HG02759 (cell line): ENCODE measurements around the gene YTHDF1.

Source experiments
- ATAC-seq: cut with Tn5 transposase; IDR thresholded peaks from one replicate; pipeline ENCODE4 v1.9.1; 2021; ENCODE audit warnings: mild to moderate bottlenecking, moderate library complexity; ENCODE audit not compliant: unreplicated experiment

Gene YTHDF1

DNA sequence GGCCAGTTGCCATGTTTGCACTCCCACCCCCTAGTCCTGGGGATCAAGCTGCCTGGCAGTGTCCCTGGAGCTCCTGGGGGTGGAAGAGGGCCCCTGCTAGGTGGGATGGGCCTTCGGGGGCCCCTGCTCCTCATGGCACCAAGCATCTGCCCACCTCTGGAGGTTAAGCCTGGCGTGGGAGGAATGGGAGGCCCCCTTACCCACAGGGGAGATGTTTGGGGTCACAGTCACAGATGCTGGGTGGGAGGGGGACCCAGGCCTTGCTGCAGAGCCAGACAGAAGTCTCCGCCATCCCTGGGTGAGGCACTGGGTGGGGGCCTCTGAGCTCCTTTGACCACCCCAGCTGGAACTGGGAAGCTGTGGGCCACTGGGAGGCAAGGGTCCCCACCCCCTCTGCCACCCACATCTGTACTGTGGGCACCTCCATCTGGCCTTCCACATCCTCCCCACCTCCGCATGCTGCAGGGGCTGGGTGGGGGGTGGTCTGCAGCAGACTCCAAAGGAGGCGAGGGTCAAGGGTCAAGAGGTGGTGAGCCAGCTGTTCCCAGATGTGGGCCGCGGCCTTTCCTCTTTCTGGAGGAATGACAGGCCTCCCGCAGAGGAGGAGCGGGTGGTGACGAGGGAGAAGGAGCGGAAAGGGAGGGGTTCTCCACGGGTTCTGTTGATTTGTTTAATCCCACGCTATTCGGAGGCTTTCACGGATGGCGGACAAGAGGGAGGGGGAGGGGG, 41.5 kb downstream of the YTHDF1 start:
- no peak for ATAC-seq

DNA sequence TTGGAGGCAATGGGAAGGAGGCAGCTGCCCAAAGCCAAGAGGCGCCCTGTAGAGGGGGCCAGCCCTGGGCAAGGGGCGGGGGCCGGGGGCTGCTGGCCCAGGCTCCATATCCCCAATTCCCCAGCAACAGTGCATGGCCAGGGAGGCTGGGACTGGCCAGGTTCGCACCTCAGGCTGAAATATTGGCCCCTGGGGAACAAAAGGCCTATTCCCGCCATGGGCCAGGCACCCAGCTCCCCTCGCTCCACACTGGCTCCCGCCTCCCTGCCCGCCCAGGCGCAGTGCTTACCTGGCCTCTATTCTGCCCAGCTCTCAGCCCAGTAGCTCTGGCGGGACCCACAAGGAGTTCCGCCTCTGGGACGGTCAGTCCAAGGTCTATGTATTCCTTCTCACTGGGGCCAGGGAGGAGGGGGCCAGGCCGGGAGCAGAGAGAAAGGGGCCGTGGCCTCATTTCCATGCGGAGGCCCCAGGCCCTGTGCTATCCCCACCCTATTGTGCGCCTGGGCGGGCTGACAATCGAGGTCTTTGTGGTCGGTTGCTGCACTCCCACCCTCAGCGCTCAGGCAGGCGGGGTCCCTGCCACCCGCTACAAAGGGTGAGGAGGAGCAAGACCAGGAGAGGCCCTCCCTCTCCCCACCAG, 42.3 kb downstream of the YTHDF1 start:
- no peak for ATAC-seq

DNA sequence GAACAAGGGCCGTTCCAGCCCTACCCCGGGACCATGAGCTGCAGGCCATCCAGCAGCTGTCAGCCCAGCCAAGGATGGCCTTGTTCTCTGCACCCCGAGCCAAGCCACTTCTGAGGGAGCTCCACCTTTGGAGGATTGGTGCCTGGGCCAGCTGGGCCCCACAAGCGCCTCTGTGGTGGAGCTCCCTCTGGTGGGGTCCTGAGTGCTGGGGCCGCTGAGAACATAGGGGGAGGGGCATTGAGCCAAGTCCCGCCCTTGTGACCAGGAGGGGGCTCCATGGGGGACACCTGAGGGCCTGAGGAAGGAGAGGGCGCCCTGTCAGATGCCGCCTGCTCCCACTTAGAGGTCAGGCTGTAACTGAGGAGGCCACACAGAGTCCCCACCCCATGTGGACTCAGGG, 43.2 kb downstream of the YTHDF1 start:
- no peak for ATAC-seq

DNA sequence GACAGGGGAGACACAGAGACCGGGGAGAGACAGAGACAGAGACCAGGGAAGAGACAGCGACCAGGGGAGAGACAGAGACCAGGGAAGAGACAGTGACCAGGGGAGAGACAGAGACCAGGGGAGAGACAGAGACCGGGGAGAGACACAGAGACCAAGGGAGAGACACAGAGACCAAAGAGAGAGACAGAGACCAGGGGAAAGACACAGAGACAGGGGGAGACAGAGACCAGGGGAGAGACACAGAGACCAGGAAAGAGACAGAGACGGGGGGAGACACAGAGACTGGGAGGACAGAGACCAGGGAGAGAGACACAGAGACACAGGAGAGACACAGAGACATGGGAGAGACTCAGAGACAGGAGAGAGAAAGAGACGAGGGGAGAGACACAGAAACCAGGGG, 43.9 kb downstream of the YTHDF1 start:
- ATAC-seq = no peak

DNA sequence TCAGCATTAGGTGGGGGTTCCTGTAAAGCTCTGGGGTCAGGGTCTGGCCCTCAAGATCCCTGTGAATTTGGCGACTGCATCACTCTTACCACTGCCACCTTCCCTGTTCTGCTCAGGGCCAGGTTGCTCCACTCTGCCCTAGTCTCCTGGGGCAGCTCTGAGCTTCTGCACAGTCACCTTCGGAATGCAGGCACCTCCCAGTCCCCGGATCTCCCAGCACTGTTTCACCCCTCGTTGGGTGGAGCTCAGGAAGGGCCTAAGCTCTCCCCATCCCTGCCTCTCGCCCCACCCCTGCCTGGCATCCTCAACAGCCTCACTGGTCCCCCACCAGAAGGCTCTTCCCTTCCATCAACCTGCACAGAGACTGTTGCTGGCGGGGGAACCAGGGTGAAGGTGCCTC, 46.2 kb downstream of the YTHDF1 start:
- ATAC-seq = no peak

DNA sequence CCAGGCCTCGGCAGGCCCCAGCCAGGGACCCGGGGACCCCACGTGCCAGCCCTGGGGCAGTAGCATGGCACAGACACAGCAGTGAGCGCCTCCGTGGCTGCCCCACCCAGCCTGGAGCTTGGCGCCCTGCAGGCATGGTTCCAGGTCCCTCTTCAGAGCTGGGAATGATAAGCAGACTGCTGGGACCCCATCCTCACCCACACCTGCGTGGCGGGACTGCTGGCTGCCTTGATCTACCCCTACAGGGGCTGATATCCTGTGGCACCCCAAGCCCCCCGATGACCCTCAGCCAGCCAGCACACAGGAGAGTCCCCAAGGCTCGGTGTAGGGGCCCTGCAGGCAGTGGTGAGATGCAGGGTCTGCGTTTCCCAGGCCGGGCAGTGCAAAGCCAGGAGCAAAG, 47.1 kb downstream of the YTHDF1 start:
- no peak for ATAC-seq

DNA sequence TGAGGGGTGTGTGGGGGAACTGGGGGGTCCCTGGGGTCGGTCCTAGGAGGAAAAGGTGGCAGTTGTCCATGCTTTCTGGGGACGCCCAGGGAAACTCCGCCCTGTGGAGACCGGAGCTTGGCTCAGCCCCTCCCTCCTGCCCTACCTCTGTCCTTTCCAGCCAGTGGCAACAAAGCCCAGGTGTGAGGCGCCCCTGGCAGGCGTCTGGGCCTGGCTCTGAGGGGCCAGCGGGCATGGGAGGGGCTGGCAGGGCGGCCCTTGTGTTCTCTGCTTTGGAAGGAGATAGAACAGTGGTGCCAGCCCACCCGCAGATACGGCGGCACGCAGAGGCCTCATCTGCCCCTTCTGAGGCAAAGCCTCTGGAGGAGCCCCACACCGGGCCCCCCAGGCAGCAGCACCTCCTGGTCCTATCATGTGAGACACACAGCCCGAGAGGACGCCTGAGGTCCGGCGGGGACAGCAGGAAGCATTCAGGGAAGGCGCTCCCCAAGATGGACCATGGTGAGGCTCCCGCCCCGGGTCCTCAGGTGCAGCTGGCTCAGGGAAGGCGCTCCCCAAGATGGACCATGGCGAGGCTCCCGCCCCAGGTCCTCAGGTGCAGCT, 47.9 kb downstream of the YTHDF1 start:
- ATAC-seq = no peak

DNA sequence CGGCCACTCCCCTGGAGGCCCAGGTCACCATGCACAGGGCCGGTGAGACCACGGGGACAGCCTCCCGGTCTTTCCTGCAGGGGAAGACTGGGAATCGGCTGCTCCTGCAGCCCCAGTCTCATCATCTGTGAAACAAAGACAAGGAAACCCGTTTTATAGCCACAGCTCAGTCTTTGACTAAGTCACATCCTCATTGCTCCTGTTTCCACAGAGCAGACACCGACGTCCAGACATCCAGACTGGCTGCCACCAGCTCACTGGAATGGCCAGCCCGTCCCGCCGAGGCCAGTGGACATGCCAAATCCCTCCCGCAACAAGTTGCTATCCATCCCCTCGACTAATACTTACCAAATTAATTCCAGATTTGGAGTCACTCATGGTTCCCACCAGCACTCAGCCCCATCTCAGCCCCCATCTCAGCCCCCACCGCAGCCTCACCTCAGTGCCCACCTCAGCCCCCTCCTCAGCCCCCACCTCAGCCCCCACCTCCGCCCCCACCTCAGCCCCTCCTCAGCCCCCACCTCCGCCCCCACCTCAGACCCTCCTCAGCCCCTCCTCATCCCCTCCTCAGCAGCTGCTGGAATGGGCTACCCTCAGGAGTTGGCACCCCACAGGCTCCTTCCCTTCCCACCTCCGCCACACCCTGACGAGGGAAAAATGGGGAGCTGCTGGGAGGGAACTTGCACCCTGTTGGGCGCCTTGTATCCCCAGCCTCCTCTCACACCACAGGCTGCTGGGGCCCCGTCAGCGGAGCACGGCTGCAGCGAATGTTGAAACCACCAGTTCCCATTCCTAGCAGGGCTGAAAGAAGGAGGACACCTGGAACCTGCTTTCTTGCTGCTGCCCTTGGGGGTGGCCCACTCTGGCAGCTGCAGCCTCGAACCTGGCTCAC, 48.7 kb downstream of the YTHDF1 start:
- ATAC-seq = no peak

DNA sequence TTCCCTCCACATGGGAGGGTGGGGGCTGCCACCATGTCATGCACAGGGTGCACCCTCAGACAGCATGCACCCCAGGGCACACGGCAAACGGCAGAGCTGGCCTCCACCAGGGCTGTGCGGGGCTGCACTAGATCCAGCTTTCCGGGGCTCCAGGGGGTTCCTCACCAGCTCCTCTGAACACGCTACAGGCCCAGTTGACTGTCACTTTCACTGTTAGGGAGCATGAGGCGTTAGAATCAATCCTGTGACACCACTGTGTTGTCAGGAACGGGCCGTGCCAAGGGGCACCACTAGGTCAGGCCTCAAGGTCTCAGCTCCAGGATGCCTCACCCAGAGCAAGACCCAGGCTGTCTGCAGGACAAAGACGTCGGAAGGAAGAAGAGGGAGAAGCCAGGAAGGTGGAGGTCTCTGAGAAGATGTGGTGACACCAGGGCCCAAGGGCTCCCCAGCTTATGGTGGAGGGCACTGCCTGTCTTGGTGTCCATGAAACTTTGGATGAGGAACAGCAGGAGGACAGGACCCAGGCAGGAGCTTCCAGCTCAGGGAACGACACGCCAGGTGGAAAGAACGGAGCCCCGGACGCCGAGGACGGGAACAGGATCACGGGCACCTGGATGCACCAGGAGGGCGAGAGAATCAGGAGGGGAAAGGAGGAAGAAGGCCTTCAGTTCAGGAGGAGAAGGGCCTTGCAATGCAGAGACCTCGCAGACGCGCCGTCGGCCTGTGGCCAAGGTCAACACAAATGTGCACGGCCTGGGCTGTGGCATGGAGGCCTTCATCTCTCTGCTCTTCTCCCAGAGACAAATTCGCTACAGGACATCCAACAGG, 49.5 kb downstream of the YTHDF1 start:
- ATAC-seq = no peak

DNA sequence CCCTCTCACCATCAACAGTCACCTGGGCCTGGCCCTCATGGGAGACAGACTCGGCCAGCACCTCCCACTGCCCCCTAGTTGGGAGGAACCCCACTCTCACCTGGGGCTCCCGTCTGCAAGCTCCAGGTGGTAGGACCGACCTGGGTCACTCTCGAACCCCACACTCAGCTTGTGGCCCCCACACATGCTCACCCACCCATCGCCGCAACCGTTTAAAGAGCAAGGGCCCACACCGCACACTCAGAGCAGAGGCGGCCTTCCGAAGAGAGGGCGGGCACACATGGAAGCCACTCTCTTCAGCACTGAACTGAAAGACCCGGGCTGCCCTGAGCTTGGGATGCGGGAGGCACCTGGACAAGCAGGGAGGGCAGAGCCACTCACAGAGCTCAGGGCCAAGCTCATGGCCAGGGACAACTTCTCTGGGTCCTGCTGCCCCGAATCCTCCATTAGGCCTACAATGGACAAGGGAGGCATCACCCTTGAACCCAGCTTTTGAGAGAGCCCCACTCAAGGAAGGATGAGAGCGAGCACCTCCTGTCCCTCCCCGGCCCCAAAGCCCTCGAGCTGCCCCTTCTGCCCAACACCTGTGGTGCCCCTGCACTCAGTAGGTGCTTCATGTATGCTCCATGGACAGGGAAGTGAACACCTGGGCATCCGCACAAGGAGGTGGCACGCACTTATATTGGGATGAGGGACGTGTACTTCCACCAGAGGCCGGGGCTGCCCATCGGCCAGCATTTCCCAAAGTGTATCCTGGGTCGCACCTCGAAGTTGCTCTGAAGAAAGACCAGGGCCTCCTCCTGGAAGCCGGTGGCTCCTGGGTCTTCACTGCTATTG, 50.4 kb downstream of the YTHDF1 start:
- no peak for ATAC-seq

DNA sequence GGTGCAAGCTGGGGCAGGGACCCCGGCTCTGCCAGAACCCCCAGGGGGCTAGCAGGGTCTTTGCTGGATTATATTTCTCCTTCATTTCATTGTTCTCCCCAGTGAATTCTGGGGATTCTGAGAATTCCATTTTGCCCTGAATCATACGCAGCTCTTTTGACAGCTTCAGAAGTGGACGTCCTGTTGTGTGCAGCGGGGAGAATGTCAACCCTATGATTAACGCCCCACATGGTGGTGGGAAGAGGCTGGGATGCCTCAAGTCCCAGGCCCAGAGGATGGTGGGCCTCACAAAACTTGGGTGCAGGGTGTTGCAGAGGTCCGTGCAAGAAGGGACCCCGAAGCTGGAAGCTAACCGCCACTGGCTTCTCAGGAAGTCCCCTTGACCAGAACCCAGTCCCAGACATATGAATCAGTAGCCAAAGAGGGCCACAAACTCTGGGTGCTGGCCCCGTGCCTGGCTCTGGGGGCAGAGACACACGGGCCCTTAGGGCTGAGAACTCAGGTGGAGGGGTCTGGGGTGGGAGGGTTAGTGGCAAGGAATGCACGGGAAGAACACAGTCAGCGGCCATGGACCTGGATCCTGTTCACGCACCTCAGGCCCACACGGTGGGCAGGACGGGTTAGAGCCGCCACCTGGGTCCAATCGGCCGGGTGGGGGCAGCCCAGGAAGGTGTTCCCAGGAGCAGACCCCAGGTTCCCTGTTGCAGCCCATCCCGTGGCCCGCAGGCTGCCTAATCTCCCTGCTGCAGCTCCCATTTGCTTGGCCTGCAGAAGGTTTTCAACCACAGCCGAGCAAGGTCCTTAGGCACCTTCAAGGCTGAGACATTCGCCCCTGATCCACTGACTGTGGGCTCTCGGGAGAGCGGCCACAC, 51.2 kb downstream of the YTHDF1 start:
- ATAC-seq = no peak

DNA sequence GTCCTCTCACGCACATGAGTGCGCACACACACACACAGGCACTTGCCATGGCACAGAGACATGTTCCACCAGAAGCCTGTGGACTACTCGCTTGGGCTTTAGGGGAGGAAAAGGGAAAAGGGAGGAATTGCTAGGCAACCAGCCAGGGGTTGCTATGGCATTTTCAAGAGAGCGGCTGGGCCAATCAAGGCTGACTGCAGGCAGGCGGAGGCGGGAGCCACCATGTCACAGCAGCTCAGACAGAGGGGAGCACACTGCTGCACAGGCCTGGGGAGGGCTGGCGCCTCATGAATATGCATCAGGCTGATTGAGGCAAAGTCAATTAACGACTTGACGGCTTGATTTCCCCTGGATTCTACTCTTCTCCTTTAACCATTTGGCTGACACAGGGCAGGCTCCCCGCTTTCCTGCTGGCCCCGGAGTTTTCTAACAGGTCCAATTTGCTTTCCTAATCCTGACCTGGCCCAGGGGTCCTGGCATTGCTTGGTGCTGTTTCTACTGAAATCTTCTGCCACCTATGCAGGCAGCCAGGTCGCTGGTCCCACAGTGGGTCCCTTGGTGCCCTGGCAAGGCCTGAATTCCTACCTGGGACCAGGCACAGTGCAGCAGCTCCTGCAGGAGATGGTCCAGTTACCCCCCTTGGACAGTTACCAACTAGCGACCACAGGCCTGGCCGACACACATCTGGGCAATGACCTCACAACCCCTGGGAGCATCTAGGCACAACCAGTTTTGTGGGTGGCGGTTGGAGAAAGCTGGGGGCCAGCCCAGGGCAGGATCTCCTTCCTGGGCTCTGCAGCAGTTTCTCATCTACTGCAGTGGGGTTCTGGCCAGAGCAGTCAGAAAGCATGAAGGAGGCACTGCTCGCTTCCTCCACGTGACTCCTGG, 52.1 kb downstream of the YTHDF1 start:
- ATAC-seq = no peak

DNA sequence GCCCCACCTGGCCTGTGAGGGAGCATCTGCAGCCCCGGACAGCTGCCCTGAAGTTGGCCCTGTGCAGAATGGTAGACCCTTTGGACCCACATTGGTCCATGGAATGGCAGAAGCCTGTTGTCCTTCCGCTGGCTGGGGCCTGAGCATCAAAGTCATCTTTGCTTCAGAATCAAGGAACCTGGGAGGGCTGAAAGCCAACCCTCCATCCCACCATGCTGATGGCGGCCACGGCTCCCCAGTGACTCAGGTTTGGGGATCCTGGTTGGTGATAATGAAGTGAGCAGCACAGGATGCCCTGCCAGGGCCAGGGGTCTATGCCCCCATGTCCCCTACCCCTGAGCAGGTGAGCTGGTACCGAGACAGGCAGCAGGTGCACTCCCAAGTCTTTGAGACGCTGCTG, 52.8 kb downstream of the YTHDF1 start:
- ATAC-seq = no peak

DNA sequence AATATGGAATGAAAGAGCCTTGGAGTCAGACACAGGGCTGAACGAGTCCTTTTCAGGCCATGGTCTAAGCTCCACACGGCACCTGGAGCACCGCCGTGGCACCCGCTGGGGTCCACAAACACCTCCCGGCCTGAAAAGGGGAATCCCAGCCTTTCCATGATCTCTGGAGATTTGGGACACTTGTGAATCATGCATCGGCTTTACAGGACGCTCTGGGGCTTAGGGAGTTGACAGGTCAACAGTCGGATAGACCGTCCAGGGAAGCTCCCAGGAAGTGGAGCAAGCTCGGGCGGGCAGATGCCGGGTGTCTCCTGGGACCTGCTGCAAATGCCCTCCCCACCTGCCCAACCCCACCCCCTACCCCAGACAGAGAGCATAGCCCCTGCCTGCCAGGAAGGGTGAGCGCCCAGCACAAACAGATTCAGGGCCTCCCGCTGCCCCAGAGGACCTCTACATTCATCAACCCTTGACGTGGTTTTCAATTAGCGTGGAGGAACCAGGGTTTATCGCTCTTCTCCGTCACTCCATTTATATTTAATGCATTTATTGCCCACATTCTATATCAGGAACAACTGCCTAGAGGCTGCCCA, 53.6 kb downstream of the YTHDF1 start:
- no peak for ATAC-seq

DNA sequence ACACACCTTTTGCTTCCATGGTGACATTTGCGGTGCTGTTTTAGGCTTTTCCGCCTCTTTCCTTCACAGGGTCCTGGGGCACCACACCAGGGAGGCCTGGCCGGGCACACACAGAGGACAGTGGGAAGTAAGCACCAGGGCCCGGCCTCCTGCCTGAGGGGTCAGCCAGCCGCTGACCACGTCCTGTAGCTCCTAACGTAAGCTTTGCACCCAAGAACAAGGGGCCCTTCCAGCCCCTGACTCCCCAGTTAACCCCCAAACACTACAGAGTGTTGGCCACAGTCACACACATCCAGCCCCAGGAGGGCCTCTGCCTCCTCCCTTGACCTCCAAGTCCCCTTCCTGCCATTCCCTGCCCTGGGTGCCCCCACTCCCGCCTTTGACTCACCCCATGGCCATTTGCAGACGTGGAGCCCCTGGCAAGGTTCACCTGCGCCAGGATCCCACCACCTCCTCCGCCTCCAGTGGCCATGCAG, 54.7 kb downstream of the YTHDF1 start:
- ATAC-seq = no peak

DNA sequence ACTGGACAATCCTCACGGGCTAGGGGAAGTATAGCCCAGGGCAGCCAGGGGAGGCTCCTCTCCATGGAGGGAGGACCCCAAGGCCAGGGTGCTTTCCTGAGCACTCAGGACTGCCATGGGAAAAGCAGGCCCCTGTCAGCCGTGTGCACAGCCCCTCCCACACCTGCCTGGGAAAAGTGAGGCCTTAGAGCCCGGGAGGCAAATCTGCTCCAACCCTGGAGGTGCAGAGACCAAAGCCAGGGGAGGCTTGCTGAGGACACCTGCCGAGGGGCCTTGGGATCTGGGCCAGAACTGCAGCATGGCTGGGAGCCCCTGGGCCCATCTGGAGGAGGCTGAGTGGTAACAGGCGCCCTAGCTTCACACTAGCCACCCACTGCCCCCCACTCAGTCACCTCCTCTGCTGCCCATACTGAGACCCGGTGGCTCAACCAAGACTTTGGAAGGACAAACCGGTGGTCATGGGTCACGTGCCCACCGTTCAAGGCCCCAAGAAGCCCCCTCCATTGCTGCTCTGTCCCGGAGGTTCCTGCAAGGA, 55.2 kb downstream of the YTHDF1 start:
- ATAC-seq = no peak
